Activated CD8-positive, alpha-beta T cell treated with anti-CD3 and anti-CD28 coated beads for 36 hours (primary cell): ENCODE measurements around the gene GLG1. TPM values are rescaled to one million over a fixed set of nuclear protein-coding genes. Genes with fewer than 3 reads are reported as not detected.
"Not testable (repeated sequence)": the region's sequence is repeated elsewhere in the genome, so short reads cannot be mapped to it uniquely, and the experiment has no call there.

Source experiments
- ATAC-seq: fragments of 200-7000 bp; cut with Tn5 transposase; one replicate; pipeline ENCODE4 v1.10.0; 2021; ENCODE audit warnings: mild to moderate bottlenecking, moderate library complexity
- CTCF ChIA-PET: fragments of 350-600 bp; sonication (Branson Sonifier 250); formaldehyde crosslinking; loops from one replicate; lab custom pipeline; 2021; ENCODE audit warnings: antibody characterized with exemption; lab: Charles Lee
- POLR2A ChIA-PET: fragments of 350-600 bp; sonication (Branson Sonifier 250); formaldehyde crosslinking; loops from one replicate; lab custom pipeline; 2021; ENCODE audit warnings: antibody characterized with exemption; lab: Charles Lee
- DNase-seq: peaks from one replicate; pipeline ENCODE4 v3.0.0-alpha.2; 2020
- H3K27ac Mint-ChIP-seq: one replicate; pipeline ENCODE4 v1.8.0; 2021; ENCODE audit warnings: mild to moderate bottlenecking, mixed read lengths
- H3K27me3 Mint-ChIP-seq: one replicate; pipeline ENCODE4 v1.8.0; 2021; ENCODE audit warnings: mixed read lengths
- H3K36me3 Mint-ChIP-seq: one replicate; pipeline ENCODE4 v1.8.0; 2021; ENCODE audit warnings: low read depth, mixed read lengths
- H3K4me1 Mint-ChIP-seq: one replicate; pipeline ENCODE4 v1.8.0; 2021; ENCODE audit warnings: low read depth, mixed read lengths
- H3K4me3 Mint-ChIP-seq: one replicate; pipeline ENCODE4 v1.8.0; 2021; ENCODE audit warnings: mild to moderate bottlenecking, moderate library complexity, mixed read lengths
- H3K9me3 Mint-ChIP-seq: one replicate; pipeline ENCODE4 v1.8.0; 2021; ENCODE audit warnings: mixed read lengths
- intact Hi-C: fragments of 100-400 bp; cut with micrococcal nuclease; formaldehyde crosslinking; loops from one replicate; pipeline ENCODE4 v1.10.0; 2022
- total RNA-seq, 2 experiments: library from RNA; stranded (reverse); gene quantifications; one replicate each; pipeline ENCODE4 v1.2.3, GENCODE V29; 2021
- TF ChIP-seq, protein P1 (sequence below): fragments of 200-600 bp; IDR thresholded peaks from one replicate; pipeline ENCODE4 v1.8.0; 2022; ENCODE audit warnings: antibody characterized with exemption, mild to moderate bottlenecking

GLG1 gene
- total RNA-seq, 2 experiments from 2014 or later: 70.0 to 74.9 TPM

GRCh38 chr16:74450236-74450635 lies 156.7 kb downstream of the GLG1 start:
- CTCF ChIA-PET: interaction anchor here (0.6 to 1.0 kb wide), 2 partner anchors 140 to 1067 kb away, joined by 3 read pairs; no protein-coding TSS in a partner anchor
- Mint-ChIP-seq H3K9me3 (no peaks in the 10 kb centered on the region), H3K4me3 (no peak overlapping the region), H3K4me1 (peaks cover 2% of the 10 kb centered on the region), H3K36me3 (peaks cover 24% of the 10 kb centered on the region), H3K27ac (peak overlapping the region; percentile 55), H3K27me3 (no peaks in the 10 kb centered on the region)
- intact Hi-C loops: no loop called here
- ATAC-seq: no peak
- DNase-seq: no peak
- TF ChIP-seq, protein P1, sequence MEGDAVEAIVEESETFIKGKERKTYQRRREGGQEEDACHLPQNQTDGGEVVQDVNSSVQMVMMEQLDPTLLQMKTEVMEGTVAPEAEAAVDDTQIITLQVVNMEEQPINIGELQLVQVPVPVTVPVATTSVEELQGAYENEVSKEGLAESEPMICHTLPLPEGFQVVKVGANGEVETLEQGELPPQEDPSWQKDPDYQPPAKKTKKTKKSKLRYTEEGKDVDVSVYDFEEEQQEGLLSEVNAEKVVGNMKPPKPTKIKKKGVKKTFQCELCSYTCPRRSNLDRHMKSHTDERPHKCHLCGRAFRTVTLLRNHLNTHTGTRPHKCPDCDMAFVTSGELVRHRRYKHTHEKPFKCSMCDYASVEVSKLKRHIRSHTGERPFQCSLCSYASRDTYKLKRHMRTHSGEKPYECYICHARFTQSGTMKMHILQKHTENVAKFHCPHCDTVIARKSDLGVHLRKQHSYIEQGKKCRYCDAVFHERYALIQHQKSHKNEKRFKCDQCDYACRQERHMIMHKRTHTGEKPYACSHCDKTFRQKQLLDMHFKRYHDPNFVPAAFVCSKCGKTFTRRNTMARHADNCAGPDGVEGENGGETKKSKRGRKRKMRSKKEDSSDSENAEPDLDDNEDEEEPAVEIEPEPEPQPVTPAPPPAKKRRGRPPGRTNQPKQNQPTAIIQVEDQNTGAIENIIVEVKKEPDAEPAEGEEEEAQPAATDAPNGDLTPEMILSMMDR: no peak
- POLR2A ChIA-PET: interaction anchor here (1.0 kb wide), 1 partner anchor 9 kb away, joined by 3 read pairs; no protein-coding TSS in a partner anchor

- intact Hi-C loops: no loop called here
- ATAC-seq: no peak
- CTCF ChIA-PET: interaction anchor here (0.6 to 1.0 kb wide), 3 partner anchors 140 to 1068 kb away, joined by 3 read pairs; no protein-coding TSS in a partner anchor
- POLR2A ChIA-PET: interaction anchor here (1.0 kb wide), 1 partner anchor 8 kb away, joined by 3 read pairs; no protein-coding TSS in a partner anchor
- peak overlapping the region; percentile 30 for H3K27ac Mint-ChIP-seq
- H3K27me3 Mint-ChIP-seq: no peaks in the 10 kb centered on the region
- H3K36me3 Mint-ChIP-seq: peaks cover 22% of the 10 kb centered on the region
- no peaks in the 10 kb centered on the region for H3K9me3 Mint-ChIP-seq
- H3K4me3 Mint-ChIP-seq: no peak overlapping the region
- no peak for DNase-seq
- H3K4me1 Mint-ChIP-seq: peaks cover 2% of the 10 kb centered on the region
- TF ChIP-seq, protein P1: no peak
Measured at GRCh38 chr16:74449470-74449869, 157.4 kb downstream of the GLG1 start.

GRCh38 chr16:74448990-74449389 lies 157.9 kb downstream of the GLG1 start:
- peaks cover 2% of the 10 kb centered on the region for H3K4me1 Mint-ChIP-seq
- peaks cover 22% of the 10 kb centered on the region for H3K36me3 Mint-ChIP-seq
- intact Hi-C loops: no loop called here
- ATAC-seq (no peak), DNase-seq (no peak)
- ChIA-PET CTCF (no interaction called here), POLR2A (no interaction called here)
- no peaks in the 10 kb centered on the region for H3K9me3 Mint-ChIP-seq
- peak overlapping the region; percentile 30 for H3K27ac Mint-ChIP-seq
- H3K27me3 Mint-ChIP-seq: no peaks in the 10 kb centered on the region
- TF ChIP-seq, protein P1: no peak
- no peak overlapping the region for H3K4me3 Mint-ChIP-seq

GRCh38 chr16:74447578-74447977 lies 159.3 kb downstream of the GLG1 start:
- TF ChIP-seq, protein P1: no peak
- H3K4me3 Mint-ChIP-seq: no peak overlapping the region
- POLR2A ChIA-PET: no interaction called here

DNA sequence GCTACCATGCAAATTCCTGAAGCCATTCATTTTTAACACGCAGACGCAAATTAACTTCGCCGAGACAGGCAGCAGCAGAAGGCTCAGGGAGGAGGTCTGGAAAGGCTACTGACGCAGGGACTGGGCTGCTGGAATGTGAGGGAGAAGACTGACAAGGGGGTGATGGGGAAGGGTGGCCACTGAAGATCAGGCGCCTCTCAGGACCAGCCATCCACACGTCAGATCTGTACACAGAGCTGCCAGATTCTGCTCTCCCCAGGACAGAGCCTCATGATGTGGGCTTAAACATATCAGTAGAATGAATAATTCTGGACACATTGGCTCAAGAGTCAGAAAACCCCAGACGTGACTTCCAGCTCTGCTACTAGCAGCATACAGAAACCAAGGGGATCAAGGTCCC lies 160.0 kb downstream of the GLG1 start:
- ChIA-PET POLR2A (no interaction called here), CTCF (no interaction called here)
- no peaks in the 10 kb centered on the region for H3K27me3 Mint-ChIP-seq
- no peak overlapping the region for H3K27ac Mint-ChIP-seq
- H3K4me3 Mint-ChIP-seq: no peak overlapping the region
- peaks cover 2% of the 10 kb centered on the region for H3K4me1 Mint-ChIP-seq
- ATAC-seq (no peak), DNase-seq (no peak)
- peaks cover 13% of the 10 kb centered on the region for H3K36me3 Mint-ChIP-seq
- no peaks in the 10 kb centered on the region for H3K9me3 Mint-ChIP-seq
- TF ChIP-seq, protein P1: no peak
- intact Hi-C loops: no loop called here

More at GRCh38 chr16:74447578-74447977, 159.3 kb downstream of the GLG1 start:
- intact Hi-C loops: no loop called here
- no peak for ATAC-seq
- Mint-ChIP-seq H3K9me3 (no peaks in the 10 kb centered on the region), H3K4me1 (peaks cover 2% of the 10 kb centered on the region), H3K27ac (no peak overlapping the region), H3K36me3 (peaks cover 17% of the 10 kb centered on the region), H3K27me3 (no peaks in the 10 kb centered on the region)
- no peak for DNase-seq
- CTCF ChIA-PET: no interaction called here

DNA sequence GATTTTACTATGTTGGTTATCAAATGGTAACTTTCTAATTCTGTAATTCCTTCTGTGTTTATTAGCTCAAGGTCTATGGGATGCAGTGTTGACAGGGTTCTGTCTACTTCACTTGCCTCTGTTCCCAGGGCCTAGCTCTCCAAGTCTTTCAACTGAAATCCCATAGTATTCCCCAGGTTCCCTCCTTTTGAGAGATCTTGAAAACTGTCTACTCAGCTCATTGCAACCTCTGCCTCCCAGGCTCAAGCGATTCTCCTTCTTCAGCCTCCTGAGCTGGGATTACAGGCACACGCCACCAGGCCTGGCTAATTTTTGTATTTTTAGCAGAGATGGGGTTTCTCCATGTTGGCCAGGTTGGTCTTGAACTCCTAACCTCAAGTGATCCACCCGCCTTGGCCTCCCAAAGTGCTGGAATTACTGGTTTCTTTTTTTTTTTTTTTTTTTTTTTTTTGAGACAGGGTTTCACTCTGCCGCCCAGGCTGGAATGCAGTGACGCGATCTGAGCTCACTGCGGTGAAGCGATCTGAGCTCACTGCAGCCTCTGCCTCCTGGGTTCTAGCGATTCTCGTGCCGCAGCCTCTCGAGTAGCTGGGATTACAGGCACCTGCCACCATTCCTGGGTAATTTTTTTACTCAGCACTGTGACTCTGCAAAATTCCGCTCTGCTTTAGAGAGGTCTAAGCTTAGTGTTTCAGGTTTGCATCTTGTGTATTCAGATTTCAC lies 163.1 kb downstream of the GLG1 start:
- H3K4me1 Mint-ChIP-seq, H3K27ac Mint-ChIP-seq, CTCF ChIA-PET, intact Hi-C loops, H3K27me3 Mint-ChIP-seq, H3K4me3 Mint-ChIP-seq, ATAC-seq, DNase-seq, H3K9me3 Mint-ChIP-seq, POLR2A ChIA-PET: not testable (repeated sequence)
- peaks cover 13% of the 10 kb centered on the region for H3K36me3 Mint-ChIP-seq
